Neural cell (in vitro differentiated cells): ENCODE measurements around the gene CD247. TPM values are rescaled to one million over a fixed set of nuclear protein-coding genes. Genes with fewer than 3 reads are reported as not detected.

Experiments
- H2AFZ ChIP-seq: fragments of 200-600, 300-800 bp; sonication (generic), shearing (Covaris generic); 2 replicates; pipeline ENCODE4 v1.6.0; 2014; ENCODE audit warnings: low read depth, mild to moderate bottlenecking, antibody characterized with exemption, low read length, moderate library complexity
- H3F3A ChIP-seq: fragments of 200-600 bp; shearing (Covaris generic); 2 replicates; pipeline ENCODE4 v1.6.1; 2016; ENCODE audit warnings: mild to moderate bottlenecking, moderate library complexity, mixed read lengths, antibody characterized with exemption, low read length; ENCODE audit not compliant: insufficient read depth, poor library complexity, severe bottlenecking
- H3K27ac ChIP-seq: fragments of 200-600, 300-800 bp; sonication (generic), shearing (Covaris generic); 2 replicates; pipeline ENCODE4 v1.5.1; 2014; ENCODE audit warnings: mild to moderate bottlenecking, low read length, moderate library complexity
- H3K27me3 ChIP-seq: fragments of 300-800, 200-600 bp; sonication (generic), shearing (Covaris generic); 2 replicates; pipeline ENCODE4 v1.6.0; 2014; ENCODE audit warnings: mild to moderate bottlenecking, low read depth, low read length, moderate library complexity; ENCODE audit not compliant: insufficient read depth
- H3K36me3 ChIP-seq: fragments of 300-800, 200-600 bp; sonication (generic), shearing (Covaris generic); 2 replicates; pipeline ENCODE4 v1.5.1; 2014; ENCODE audit warnings: mild to moderate bottlenecking, antibody characterized with exemption, low read length, moderate library complexity; ENCODE audit not compliant: insufficient read depth
- H3K4me2 ChIP-seq: fragments of 300-800, 200-600 bp; sonication (generic), shearing (Covaris generic); 2 replicates; pipeline ENCODE4 v1.6.0; 2014; ENCODE audit warnings: mild to moderate bottlenecking, low read length
- H3K4me3 ChIP-seq: fragments of 300-800, 200-600 bp; sonication (generic), shearing (Covaris generic); 2 replicates; pipeline ENCODE4 v1.5.1; 2014; ENCODE audit warnings: mild to moderate bottlenecking, low read length, moderate library complexity
- H3K79me2 ChIP-seq: fragments of 200-600 bp; shearing (Covaris generic); replicated peaks from 2 replicates; pipeline ENCODE4 v1.6.0; 2014; ENCODE audit warnings: mild to moderate bottlenecking, low read length, moderate library complexity; ENCODE audit not compliant: insufficient read depth
- H3K9ac ChIP-seq: fragments of 300-800, 200-600 bp; sonication (generic), shearing (Covaris generic); 2 replicates; pipeline ENCODE4 v1.6.1; 2016; ENCODE audit warnings: mild to moderate bottlenecking, low read length, mixed read lengths
- H3K9me2 ChIP-seq: fragments of 200-600 bp; shearing (Covaris generic); 2 replicates; pipeline ENCODE4 v1.6.1; 2016; ENCODE audit warnings: mild to moderate bottlenecking, low read length, mixed read lengths; ENCODE audit not compliant: insufficient read depth
- H3K9me3 ChIP-seq: fragments of 200-600, 300-800 bp; sonication (generic), shearing (Covaris generic); 2 replicates; pipeline ENCODE4 v1.6.1; 2016; ENCODE audit warnings: mild to moderate bottlenecking, mixed run types, low read length, moderate library complexity, mixed read lengths
- H4K20me1 ChIP-seq: fragments of 200-600 bp; shearing (Covaris generic); 2 replicates; pipeline ENCODE4 v1.6.1; 2016; ENCODE audit warnings: mild to moderate bottlenecking, mixed run types; ENCODE audit not compliant: insufficient read depth
- CTCF ChIP-seq: fragments of 450-650 bp; IDR thresholded peaks from 2 replicates; pipeline ENCODE4 v1.5.1; 2014; ENCODE audit warnings: antibody characterized with exemption, mild to moderate bottlenecking, moderate library complexity; ENCODE audit not compliant: poor library complexity, severe bottlenecking
- EP300 ChIP-seq: fragments of 450-650 bp; conservative IDR thresholded peaks from 2 replicates; pipeline ENCODE4 v1.6.1; 2014; ENCODE audit warnings: antibody characterized with exemption, mild to moderate bottlenecking, moderate library complexity; ENCODE audit not compliant: poor library complexity, severe bottlenecking
- EZH2 ChIP-seq: fragments of 200-600, 300-800 bp; shearing (Covaris generic), sonication (generic); IDR thresholded peaks from 2 replicates; pipeline ENCODE4 v1.6.1; 2014; ENCODE audit warnings: antibody characterized with exemption, low read length, borderline replicate concordance, mild to moderate bottlenecking; ENCODE audit not compliant: insufficient read depth, poor library complexity, severe bottlenecking
- MXI1 ChIP-seq: fragments of 450-650 bp; conservative IDR thresholded peaks from 2 replicates; pipeline ENCODE4 v1.6.1; 2014; ENCODE audit warnings: antibody characterized with exemption, mild to moderate bottlenecking; ENCODE audit not compliant: poor library complexity, severe bottlenecking
- POLR2AphosphoS5 ChIP-seq: IDR thresholded peaks from 2 replicates; pipeline ENCODE4 v1.6.1; 2012
- RAD21 ChIP-seq: fragments of 450-650 bp; conservative IDR thresholded peaks from 2 replicates; pipeline ENCODE4 v1.6.1; 2014; ENCODE audit warnings: antibody characterized with exemption, mild to moderate bottlenecking, moderate library complexity
- REST ChIP-seq: IDR thresholded peaks from 2 replicates; pipeline ENCODE4 v1.6.1; 2012; ENCODE audit warnings: borderline replicate concordance
- SMC3 ChIP-seq: fragments of 450-650 bp; conservative IDR thresholded peaks from 2 replicates; pipeline ENCODE4 v1.6.1; 2014; ENCODE audit warnings: antibody characterized with exemption, mild to moderate bottlenecking, moderate library complexity; ENCODE audit not compliant: poor library complexity
- TAF1 ChIP-seq: IDR thresholded peaks from 2 replicates; pipeline ENCODE4 v1.6.1; 2012; ENCODE audit warnings: low read depth
- polyA plus RNA-seq: library from polyadenylated mRNA; depleted of rRNA; stranded (reverse); fragments of >200 nt; gene quantifications from 2 replicates; pipeline ENCODE4 v1.2.3, GENCODE V29; 2014

CD247 gene
- polyA plus RNA-seq, 1 donor from 2014 or later: not detected

DNA sequence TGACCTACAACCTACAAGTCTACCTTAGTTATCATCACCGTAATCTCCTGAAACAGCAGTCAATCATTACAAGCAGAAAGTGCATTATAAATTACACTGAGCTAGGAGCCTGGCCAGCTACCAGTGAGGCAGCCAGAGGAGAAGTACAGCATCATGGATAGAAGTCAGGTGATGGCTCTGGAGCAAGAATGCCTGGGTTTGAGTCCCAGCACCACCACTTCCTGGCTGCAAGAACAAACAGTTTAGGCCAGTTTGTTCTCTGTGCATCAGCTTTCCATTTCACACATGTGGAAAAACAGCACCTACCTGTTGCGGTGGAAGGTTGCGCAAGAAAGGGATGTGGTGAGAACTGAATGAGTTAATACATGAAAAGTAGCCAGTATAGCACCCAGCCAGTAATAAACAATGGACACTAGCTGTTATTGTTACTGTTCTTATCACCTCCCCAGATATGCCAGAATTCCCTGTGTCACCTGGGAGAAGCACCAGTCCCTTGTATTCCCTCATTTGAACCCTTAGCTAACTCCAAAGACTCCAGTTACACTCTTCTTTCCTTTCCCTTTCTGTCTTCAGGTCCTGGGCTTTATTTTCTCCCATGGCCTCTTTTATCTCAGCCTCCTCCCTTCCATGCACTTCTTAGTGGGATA is 26.2 kb upstream of the CD247 start:
- Histone ChIP-seq H3K9ac (no peak overlapping the region), H3K9me2 (no peaks in the 10 kb centered on the region), H3K36me3 (no peaks in the 10 kb centered on the region), H3K4me3 (no peak overlapping the region), H3K79me2 (no peaks in the 10 kb centered on the region), H2AFZ (no peak overlapping the region), H4K20me1 (no peaks in the 10 kb centered on the region), H3F3A (no peaks in the 10 kb centered on the region), H3K27me3 (no peaks in the 10 kb centered on the region), H3K27ac (no peak overlapping the region), H3K9me3 (no peaks in the 10 kb centered on the region), H3K4me2 (no peak overlapping the region)
- TF ChIP-seq RAD21 (no peak), EZH2 (no peak), REST (no peak), POLR2AphosphoS5 (no peak), MXI1 (no peak), EP300 (no peak), SMC3 (no peak), TAF1 (no peak), CTCF (no peak)

DNA sequence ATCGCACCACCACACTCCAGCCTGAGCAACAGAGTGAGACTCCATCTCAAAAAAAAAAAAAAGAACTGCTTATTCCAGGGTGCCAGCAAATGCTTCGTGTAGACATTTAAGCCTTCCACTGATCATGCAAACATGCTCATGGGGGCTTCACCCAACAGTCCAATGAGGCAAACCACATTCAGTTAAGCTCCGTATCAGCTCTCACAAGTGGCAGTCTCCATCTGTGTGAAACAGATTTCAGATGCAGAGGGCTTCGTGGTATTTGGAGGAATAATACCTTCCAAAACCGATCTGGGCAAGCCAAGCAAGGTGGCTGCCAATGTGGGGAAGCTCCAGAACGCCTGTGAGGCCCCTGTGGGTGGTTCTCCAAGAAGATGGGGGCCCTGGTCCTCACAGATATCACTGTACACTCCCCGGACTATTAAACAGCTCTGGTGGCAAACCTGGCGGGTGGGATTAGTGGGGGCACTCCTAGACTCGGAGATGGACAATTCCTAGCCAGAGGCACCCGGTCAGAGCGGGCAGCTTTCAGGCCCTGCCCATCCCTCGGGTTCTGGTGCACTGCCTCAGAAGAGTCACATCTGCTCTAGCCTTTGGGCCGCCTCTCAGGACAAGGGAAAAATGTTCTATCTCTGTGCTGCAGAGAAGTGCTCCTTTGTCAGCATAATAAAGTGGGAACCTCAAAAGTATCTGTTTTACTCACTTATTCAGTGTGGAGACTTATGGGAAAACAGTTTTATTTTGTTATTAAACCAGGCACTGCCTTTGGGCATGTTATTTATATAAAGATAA is 25.1 kb upstream of the CD247 start:
- Histone ChIP-seq H3K27me3 (no peaks in the 10 kb centered on the region), H3K36me3 (no peaks in the 10 kb centered on the region), H3F3A (no peaks in the 10 kb centered on the region), H3K79me2 (no peaks in the 10 kb centered on the region), H3K27ac (no peak overlapping the region), H3K9me2 (no peaks in the 10 kb centered on the region), H3K4me3 (no peak overlapping the region), H3K9me3 (no peaks in the 10 kb centered on the region), H3K4me2 (no peak overlapping the region), H3K9ac (no peak overlapping the region), H4K20me1 (no peaks in the 10 kb centered on the region), H2AFZ (no peak overlapping the region)
- TF ChIP-seq EP300: no peak
- TF ChIP-seq TAF1: no peak
- no peak for TF ChIP-seq CTCF
- TF ChIP-seq RAD21: no peak
- TF ChIP-seq MXI1: no peak
- TF ChIP-seq POLR2AphosphoS5: no peak
- no peak for TF ChIP-seq EZH2
- no peak for TF ChIP-seq SMC3
- TF ChIP-seq REST: no peak
